KMS-11 (cell line): ENCODE results near the gene TRIP13.

Experiments
- H2AFZ ChIP-seq: fragments of 200-600 bp; sonication (generic); 2 replicates; pipeline ENCODE4 v1.6.1; 2016; ENCODE audit warnings: antibody characterized with exemption, mixed run types, low read depth
- H3K27ac ChIP-seq: fragments of 200-600 bp; sonication (generic); 2 replicates; pipeline ENCODE4 v1.6.1; 2016; ENCODE audit warnings: mild to moderate bottlenecking, mixed run types
- H3K27me3 ChIP-seq: fragments of 200-600 bp; sonication (generic); 2 replicates; pipeline ENCODE4 v1.6.1; 2017; ENCODE audit warnings: mild to moderate bottlenecking, low read depth, mixed run types, moderate library complexity; ENCODE audit not compliant: insufficient read depth
- H3K36me3 ChIP-seq: fragments of 200-600 bp; sonication (generic); 2 replicates; pipeline ENCODE4 v1.6.1; 2017; ENCODE audit warnings: mild to moderate bottlenecking, mixed run types; ENCODE audit not compliant: insufficient read depth
- H3K4me1 ChIP-seq: fragments of 200-600 bp; sonication (generic); 2 replicates; pipeline ENCODE4 v1.6.1; 2016; ENCODE audit warnings: mild to moderate bottlenecking, low read depth, mixed run types; ENCODE audit not compliant: poor library complexity, severe bottlenecking
- H3K4me2 ChIP-seq: fragments of 200-600 bp; sonication (generic); 2 replicates; pipeline ENCODE4 v1.7.0; 2016; ENCODE audit warnings: mild to moderate bottlenecking, mixed run types
- H3K4me3 ChIP-seq: fragments of 200-600 bp; sonication (generic); IDR thresholded peaks from 2 replicates; pipeline ENCODE4 v1.6.1; 2017; ENCODE audit warnings: low read depth, low read length, mixed read lengths; ENCODE audit not compliant: insufficient read depth
- H3K79me2 ChIP-seq: fragments of 200-600 bp; sonication (generic); 2 replicates; pipeline ENCODE4 v1.6.1; 2016; ENCODE audit warnings: low read depth, mixed run types; ENCODE audit not compliant: insufficient read depth
- H3K9ac ChIP-seq: fragments of 200-600 bp; sonication (generic); 2 replicates; pipeline ENCODE4 v1.6.1; 2016; ENCODE audit warnings: mild to moderate bottlenecking, mixed run types
- H4K20me1 ChIP-seq: fragments of 200-600 bp; sonication (generic); 2 replicates; pipeline ENCODE4 v1.6.1; 2016; ENCODE audit warnings: mild to moderate bottlenecking, mixed run types; ENCODE audit not compliant: insufficient read depth
- CTCF ChIP-seq: fragments of 200-600 bp; sonication (generic); conservative IDR thresholded peaks from 2 replicates; pipeline ENCODE4 v1.6.1; 2017; ENCODE audit warnings: low read depth, mild to moderate bottlenecking, antibody characterized with exemption, low read length, moderate library complexity, mixed read lengths

TRIP13 gene

GRCh38 chr5:864492-865167 is 28.1 kb upstream of the TRIP13 start:
- Histone ChIP-seq H4K20me1 (no peaks in the 10 kb centered on the region), H3K9ac (no peak overlapping the region), H2AFZ (no peak overlapping the region), H3K36me3 (peaks cover 5% of the 10 kb centered on the region; the same call in 1 of the 2 replicates), H3K27ac (no peak overlapping the region), H3K79me2 (no peaks in the 10 kb centered on the region), H3K4me2 (no peak overlapping the region), H3K4me1 (no peaks in the 10 kb centered on the region), H3K4me3 (no peak overlapping the region), H3K27me3 (no peaks in the 10 kb centered on the region)
- no peak for TF ChIP-seq CTCF

GRCh38 chr5:865168-865521 is 27.5 kb upstream of the TRIP13 start:
- Histone ChIP-seq H3K4me2 (no peak overlapping the region), H3K4me3 (no peak overlapping the region), H3K9ac (no peak overlapping the region), H3K27ac (no peak overlapping the region), H4K20me1 (no peaks in the 10 kb centered on the region), H3K27me3 (no peaks in the 10 kb centered on the region), H2AFZ (no peak overlapping the region), H3K79me2 (no peaks in the 10 kb centered on the region), H3K36me3 (peaks cover 6% of the 10 kb centered on the region; the same call in 1 of the 2 replicates), H3K4me1 (no peaks in the 10 kb centered on the region)
- no peak for TF ChIP-seq CTCF

- no peaks in the 10 kb centered on the region for H4K20me1 ChIP-seq
- no peaks in the 10 kb centered on the region for H3K79me2 ChIP-seq
- H3K27me3 ChIP-seq, result no peaks in the 10 kb centered on the region
- no peak overlapping the region for H3K27ac ChIP-seq
- TF ChIP-seq CTCF, result no peak
- no peak overlapping the region for H3K4me2 ChIP-seq
- no peak overlapping the region for H3K4me3 ChIP-seq
- H3K4me1 ChIP-seq, result no peaks in the 10 kb centered on the region
- no peak overlapping the region for H2AFZ ChIP-seq
- H3K36me3 ChIP-seq, result peaks cover 12% of the 10 kb centered on the region; the same call in 1 of the 2 replicates
- no peak overlapping the region for H3K9ac ChIP-seq
These were observed 26.9 kb upstream of the TRIP13 start for GRCh38 chr5:865771-866170.

DNA sequence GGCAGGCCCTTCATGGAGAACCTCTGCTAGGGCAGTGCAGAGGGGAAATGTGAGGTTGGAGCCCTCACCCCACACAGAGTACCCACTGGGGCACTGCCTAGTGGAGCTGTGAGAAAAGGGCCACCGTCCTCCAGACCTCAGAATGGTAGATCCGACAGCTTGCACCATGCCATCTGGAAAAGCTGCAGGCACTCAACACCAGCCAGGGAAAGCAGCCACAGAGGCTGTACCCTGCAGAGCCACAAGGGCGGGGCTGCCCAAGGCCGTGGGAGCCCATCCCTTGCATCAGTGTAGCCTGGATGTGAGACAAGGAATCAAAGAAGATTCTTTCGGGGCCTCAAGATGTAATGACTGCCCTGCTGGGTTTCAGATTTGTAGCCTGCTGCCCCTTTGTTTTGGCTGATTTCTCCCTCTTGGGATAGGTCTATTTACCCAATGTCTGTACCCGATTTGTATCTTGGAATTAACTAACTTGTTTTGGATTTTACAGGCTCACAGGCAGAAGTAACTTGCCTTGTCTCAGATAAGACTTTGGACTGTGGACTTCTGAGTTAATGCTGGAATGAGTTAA is 25.3 kb upstream of the TRIP13 start:
- no peaks in the 10 kb centered on the region for H3K27me3 ChIP-seq
- H3K79me2 ChIP-seq, result no peaks in the 10 kb centered on the region
- no peaks in the 10 kb centered on the region for H4K20me1 ChIP-seq
- H3K4me1 ChIP-seq, result no peaks in the 10 kb centered on the region
- no peak overlapping the region for H2AFZ ChIP-seq
- no peak overlapping the region for H3K9ac ChIP-seq
- H3K36me3 ChIP-seq, result peaks cover 12% of the 10 kb centered on the region; the same call in 1 of the 2 replicates
- no peak overlapping the region for H3K4me3 ChIP-seq
- TF ChIP-seq CTCF, result no peak
- no peak overlapping the region for H3K4me2 ChIP-seq
- H3K27ac ChIP-seq, result no peak overlapping the region
